Vagina (tissue), 2 donors: Measurements from ENCODE around the gene PRKCB. TPM values are rescaled to one million over a fixed set of nuclear protein-coding genes. Genes with fewer than 3 reads are reported as not detected.

Experiments
- DNase-seq, 2 donors: peaks; one replicate each; pipeline ENCODE4 v3.0.0-alpha.2; 2017; ENCODE audit errors: extremely low spot score in 2 of 2
- H3K27ac ChIP-seq: fragments of 200-600 bp; sonication (generic); one replicate; pipeline ENCODE4 v1.5.1; 2019
- H3K27me3 ChIP-seq: fragments of 200-600 bp; sonication (generic); one replicate; pipeline ENCODE4 v1.5.1; 2019
- H3K36me3 ChIP-seq, 2 donors: fragments of 200-600 bp; sonication (generic); one replicate each; pipeline ENCODE4 v1.5.1; 2017 to 2019
- H3K4me1 ChIP-seq: fragments of 200-600 bp; sonication (generic); one replicate; pipeline ENCODE4 v1.5.1; 2019
- H3K4me3 ChIP-seq, 2 donors: fragments of 200-600 bp; sonication (generic); 1 replicate in 1 of 2; 2 replicates in 1 of 2; pipeline ENCODE4 v1.5.1; 2016 to 2019
- H3K9me3 ChIP-seq: fragments of 200-600 bp; sonication (generic); one replicate; pipeline ENCODE4 v1.5.1; 2019
- CTCF ChIP-seq, 3 experiments: fragments of 450-650 bp in 2 of 3; fragments of 200-600 bp in 1 of 3; sonication (generic) in 1 of 3; IDR thresholded peaks; one replicate each; pipeline ENCODE4 v1.5.1; 2017 to 2019; ENCODE audit warnings: antibody characterized with exemption in 3 of 3, mild to moderate bottlenecking in 2 of 3, moderate library complexity in 2 of 3
- POLR2A ChIP-seq, 2 donors: fragments of 450-650 bp; IDR thresholded peaks; one replicate each; pipeline ENCODE4 v1.6.1; 2017; ENCODE audit warnings: antibody characterized with exemption in 2 of 2, mild to moderate bottlenecking in 2 of 2, moderate library complexity in 2 of 2
- POLR2AphosphoS5 ChIP-seq, 2 donors: sonication (generic); formaldehyde crosslinking; IDR thresholded peaks; one replicate each; pipeline ENCODE4 v1.9.0; 2017; ENCODE audit warnings: antibody characterized with exemption in 2 of 2, mild to moderate bottlenecking in 2 of 2, low read depth in 1 of 2; ENCODE audit not compliant: insufficient read depth in 1 of 2
- intact Hi-C: fragments of 100-400 bp; cut with DNase I; formaldehyde crosslinking; loops from one replicate; pipeline ENCODE4 v1.15.1; 2023
- total RNA-seq: library from RNA; depleted of rRNA; stranded (reverse); fragments of >200 nt; gene quantifications from one replicate; pipeline ENCODE4 v1.2.3, GENCODE V29; 2016

Gene PRKCB
- total RNA-seq, 1 donor from 2014 or later = 9.1 TPM

GRCh38 chr16:23857881-23858269, 22.1 kb downstream of the PRKCB start:
- DNase-seq = no peak
- Histone ChIP-seq H3K27me3 (no peaks in the 10 kb centered on the region), H3K4me1 (peaks cover 10% of the 10 kb centered on the region), H3K4me3 (no peak overlapping the region), H3K9me3 (no peaks in the 10 kb centered on the region), H3K36me3 (no peaks in the 10 kb centered on the region), H3K27ac (peak overlapping the region; percentile 50)
- intact Hi-C loops = no loop called here
- TF ChIP-seq POLR2A (IDR thresholded peaks at IDR 0.05) (no peak), CTCF (IDR thresholded peaks at IDR 0.05) (no peak), POLR2AphosphoS5 (IDR thresholded peaks at IDR 0.05; ENCODE audit: insufficient read depth in 1 of 2, low read depth in 1 of 2) (no peak)

GRCh38 chr16:23858542-23858941, 22.8 kb downstream of the PRKCB start:
- H3K9me3 ChIP-seq = no peaks in the 10 kb centered on the region
- H3K27ac ChIP-seq = peak overlapping the region; percentile 50
- H3K4me1 ChIP-seq = peaks cover 10% of the 10 kb centered on the region
- intact Hi-C loops = no loop called here
- no peak overlapping the region for H3K4me3 ChIP-seq
- H3K27me3 ChIP-seq = no peaks in the 10 kb centered on the region
- H3K36me3 ChIP-seq = no peaks in the 10 kb centered on the region
- no peak for TF ChIP-seq POLR2AphosphoS5 (IDR thresholded peaks at IDR 0.05; ENCODE audit: insufficient read depth in 1 of 2, low read depth in 1 of 2)
- no peak for TF ChIP-seq CTCF (IDR thresholded peaks at IDR 0.05)
- no peak for TF ChIP-seq POLR2A (IDR thresholded peaks at IDR 0.05)
- DNase-seq = no peak

GRCh38 chr16:23859713-23860269, 24.0 kb downstream of the PRKCB start:
- intact Hi-C loops = no loop called here
- Histone ChIP-seq H3K36me3 (no peaks in the 10 kb centered on the region), H3K4me3 (no peak overlapping the region), H3K27me3 (no peaks in the 10 kb centered on the region), H3K4me1 (peaks cover 10% of the 10 kb centered on the region), H3K9me3 (no peaks in the 10 kb centered on the region), H3K27ac (no peak overlapping the region)
- no peak for TF ChIP-seq POLR2AphosphoS5 (IDR thresholded peaks at IDR 0.05; ENCODE audit: insufficient read depth in 1 of 2, low read depth in 1 of 2)
- TF ChIP-seq CTCF (IDR thresholded peaks at IDR 0.05) = no peak
- TF ChIP-seq POLR2A (IDR thresholded peaks at IDR 0.05) = no peak
- DNase-seq = no peak

- peaks cover 10% of the 10 kb centered on the region for H3K4me1 ChIP-seq
- DNase-seq = no peak
- H3K27ac ChIP-seq = no peak overlapping the region
- no peaks in the 10 kb centered on the region for H3K9me3 ChIP-seq
- intact Hi-C loops = no loop called here
- H3K27me3 ChIP-seq = no peaks in the 10 kb centered on the region
- no peaks in the 10 kb centered on the region for H3K36me3 ChIP-seq
- no peak overlapping the region for H3K4me3 ChIP-seq
- TF ChIP-seq POLR2AphosphoS5 (IDR thresholded peaks at IDR 0.05; ENCODE audit: insufficient read depth in 1 of 2, low read depth in 1 of 2) (no peak), CTCF (IDR thresholded peaks at IDR 0.05) (no peak), POLR2A (IDR thresholded peaks at IDR 0.05) (no peak)
Observed at GRCh38 chr16:23861874-23862273, 26.1 kb downstream of the PRKCB start.

GRCh38 chr16:23862556-23862955, 26.8 kb downstream of the PRKCB start:
- intact Hi-C loops = no loop called here
- H3K9me3 ChIP-seq = no peaks in the 10 kb centered on the region
- no peak overlapping the region for H3K4me3 ChIP-seq
- no peak overlapping the region for H3K27ac ChIP-seq
- no peaks in the 10 kb centered on the region for H3K27me3 ChIP-seq
- H3K4me1 ChIP-seq = peaks cover 5% of the 10 kb centered on the region
- no peak for TF ChIP-seq POLR2A (IDR thresholded peaks at IDR 0.05)
- TF ChIP-seq POLR2AphosphoS5 (IDR thresholded peaks at IDR 0.05; ENCODE audit: insufficient read depth in 1 of 2, low read depth in 1 of 2) = no peak
- TF ChIP-seq CTCF (IDR thresholded peaks at IDR 0.05) = no peak
- DNase-seq = no peak
- no peaks in the 10 kb centered on the region for H3K36me3 ChIP-seq
